Mesendoderm (in vitro differentiated cells): ENCODE measurements around the gene ROBO3. TPM values are rescaled to one million over a fixed set of nuclear protein-coding genes. Genes with fewer than 3 reads are reported as not detected.

Experiments used
- DNase-seq: peaks from one replicate; pipeline ENCODE4 v3.0.0; 2013
- H2AK5ac ChIP-seq: 2 replicates; pipeline ENCODE4 v1.6.1; 2013; ENCODE audit warnings: low read length, inconsistent platforms
- H2BK120ac ChIP-seq: 2 replicates; pipeline ENCODE4 v1.6.1; 2013; ENCODE audit warnings: low read depth, mild to moderate bottlenecking, low read length, moderate library complexity, mixed read lengths
- H2BK15ac ChIP-seq: replicated peaks from 2 replicates; pipeline ENCODE4 v1.6.1; 2013; ENCODE audit warnings: low read depth, mild to moderate bottlenecking, moderate library complexity
- H2BK5ac ChIP-seq: 2 replicates; pipeline ENCODE4 v1.6.1; 2013; ENCODE audit warnings: low read length, inconsistent platforms
- H3K18ac ChIP-seq: 2 replicates; pipeline ENCODE4 v1.6.1; 2013; ENCODE audit warnings: mild to moderate bottlenecking, low read length, mixed read lengths
- H3K23ac ChIP-seq: one replicate; pipeline ENCODE4 v1.6.1; 2013; ENCODE audit warnings: low read length
- H3K27ac ChIP-seq: 2 replicates; pipeline ENCODE4 v1.5.1; 2013; ENCODE audit warnings: low read depth, mild to moderate bottlenecking, inconsistent platforms, low read length, moderate library complexity
- H3K27me3 ChIP-seq: 2 replicates; pipeline ENCODE4 v1.6.1; 2013; ENCODE audit warnings: low read length, control low read depth, mild to moderate bottlenecking, inconsistent platforms; ENCODE audit not compliant: insufficient read depth, poor library complexity
- H3K36me3 ChIP-seq: 2 replicates; pipeline ENCODE4 v1.6.1; 2013; ENCODE audit warnings: low read length, inconsistent platforms; ENCODE audit not compliant: control insufficient read depth, insufficient read depth
- H3K4ac ChIP-seq: one replicate; pipeline ENCODE4 v1.6.1; 2013; ENCODE audit warnings: low read depth, mild to moderate bottlenecking, low read length, moderate library complexity
- H3K4me1 ChIP-seq: 2 replicates; pipeline ENCODE4 v1.6.1; 2013; ENCODE audit warnings: low read depth, low read length, inconsistent platforms; ENCODE audit not compliant: control insufficient read depth
- H3K4me2 ChIP-seq: 2 replicates; pipeline ENCODE4 v1.6.1; 2013; ENCODE audit warnings: low read length
- H3K4me3 ChIP-seq: 2 replicates; pipeline ENCODE4 v1.5.1; 2013; ENCODE audit warnings: mild to moderate bottlenecking, low read length
- H3K56ac ChIP-seq: one replicate; pipeline ENCODE4 v1.6.1; 2013; ENCODE audit warnings: low read length
- H3K79me1 ChIP-seq: 2 replicates; pipeline ENCODE4 v1.6.1; 2013; ENCODE audit warnings: low read length, inconsistent platforms
- H3K79me2 ChIP-seq: 2 replicates; pipeline ENCODE4 v1.6.1; 2013; ENCODE audit warnings: mild to moderate bottlenecking, low read length; ENCODE audit not compliant: control insufficient read depth, insufficient read depth
- H3K9ac ChIP-seq: 2 replicates; pipeline ENCODE4 v1.6.1; 2013; ENCODE audit warnings: low read length, inconsistent platforms
- H4K5ac ChIP-seq: one replicate; pipeline ENCODE4 v1.6.1; 2013; ENCODE audit warnings: low read length
- H4K8ac ChIP-seq: one replicate; pipeline ENCODE4 v1.6.1; 2013; ENCODE audit warnings: low read depth, mild to moderate bottlenecking, control low read depth, low read length, moderate library complexity
- WGBS: extraction: QIAGEN DNeasy Blood & Tissue Kit; methylation state at CpG from one replicate; pipeline ENCODE4 v1.1.7; 2013; ENCODE audit warnings: low lambda C conversion rate, missing lambda C conversion rate; ENCODE audit not compliant: insufficient coverage; ENCODE audit errors: extremely low coverage; 5-methylcytosine and 5-hydroxymethylcytosine counted together
- polyA plus RNA-seq, 2 experiments: library from polyadenylated mRNA; stranded (reverse); fragments of 200-250 nt; gene quantifications; one replicate each; pipeline ENCODE4 v1.2.3, GENCODE V29; 2013

ROBO3 gene
- polyA plus RNA-seq (2013, experiment 1 of 2): 7.8 TPM
- 7.7 TPM for polyA plus RNA-seq (2013, experiment 2 of 2)

GRCh38 chr11:124865181-124865901, at the start of gene ROBO3:
Gene ROBO3 (plus strand): TSS chr11:124865432. CDS start chr11:124865578, 146 bp downstream.
- peak; percentile 21 for DNase-seq
- Histone ChIP-seq H2AK5ac (no peak within 1 kb of the TSS), H2BK5ac (no peak within 1 kb of the TSS), H4K5ac (no peak within 1 kb of the TSS), H2BK15ac (no peak within 1 kb of the TSS), H3K79me2 (no peaks in the 10 kb centered on the region), H3K27ac (no peak within 1 kb of the TSS), H2BK120ac (no peak within 1 kb of the TSS), H3K4me3 (no peak within 1 kb of the TSS), H3K23ac (no peak within 1 kb of the TSS), H3K9ac (no peak within 1 kb of the TSS), H3K27me3 (peaks cover 86% of the 10 kb centered on the region), H3K56ac (no peak within 1 kb of the TSS), H3K79me1 (no peaks in the 10 kb centered on the region), H3K4me2 (no peak within 1 kb of the TSS), H3K4ac (no peak within 1 kb of the TSS), H3K4me1 (no peaks in the 10 kb centered on the region), H3K36me3 (no peaks in the 10 kb centered on the region), H3K18ac (no peak within 1 kb of the TSS), H4K8ac (no peak within 1 kb of the TSS)
- no CpG with 5 or more reads among the region's 53 CpGs for WGBS

GRCh38 chr11:124817036-124817435, 48.2 kb upstream of the ROBO3 start:
- H3K4me3 ChIP-seq: no peak overlapping the region
- no peak overlapping the region for H4K8ac ChIP-seq
- H3K27me3 ChIP-seq: peaks cover 1% of the 10 kb centered on the region
- no peak overlapping the region for H3K27ac ChIP-seq
- H3K79me1 ChIP-seq: no peaks in the 10 kb centered on the region
- no peaks in the 10 kb centered on the region for H3K79me2 ChIP-seq
- no peak overlapping the region for H3K18ac ChIP-seq
- no peak overlapping the region for H4K5ac ChIP-seq
- no peaks in the 10 kb centered on the region for H3K36me3 ChIP-seq
- H3K9ac ChIP-seq: no peak overlapping the region
- DNase-seq: no peak
- no peak overlapping the region for H2BK5ac ChIP-seq
- H2BK15ac ChIP-seq: no peak overlapping the region
- no peak overlapping the region for H3K4ac ChIP-seq
- no peak overlapping the region for H3K56ac ChIP-seq
- no peaks in the 10 kb centered on the region for H3K4me1 ChIP-seq
- no peak overlapping the region for H2BK120ac ChIP-seq
- no peak overlapping the region for H3K23ac ChIP-seq
- no peak overlapping the region for H2AK5ac ChIP-seq
- no CpG with 5 or more reads among the region's 3 CpGs for WGBS
- no peak overlapping the region for H3K4me2 ChIP-seq

- H3K79me2 ChIP-seq: no peaks in the 10 kb centered on the region
- no peaks in the 10 kb centered on the region for H3K4me1 ChIP-seq
- H3K9ac ChIP-seq: no peak overlapping the region
- no peak overlapping the region for H3K23ac ChIP-seq
- no peak overlapping the region for H3K27ac ChIP-seq
- H3K4ac ChIP-seq: no peak overlapping the region
- no peaks in the 10 kb centered on the region for H3K36me3 ChIP-seq
- H2BK120ac ChIP-seq: no peak overlapping the region
- H2AK5ac ChIP-seq: no peak overlapping the region
- H3K56ac ChIP-seq: no peak overlapping the region
- no peak overlapping the region for H4K8ac ChIP-seq
- no peaks in the 10 kb centered on the region for H3K27me3 ChIP-seq
- H3K4me3 ChIP-seq: no peak overlapping the region
- H4K5ac ChIP-seq: no peak overlapping the region
- H3K79me1 ChIP-seq: no peaks in the 10 kb centered on the region
- no peak overlapping the region for H3K4me2 ChIP-seq
- H2BK15ac ChIP-seq: no peak overlapping the region
- no peak overlapping the region for H2BK5ac ChIP-seq
- no peak overlapping the region for H3K18ac ChIP-seq
- no CpG with 5 or more reads among the region's 6 CpGs for WGBS
- DNase-seq: no peak
Observed at GRCh38 chr11:124821995-124822730, 43.1 kb upstream of the ROBO3 start.

GRCh38 chr11:124823512-124824376, 41.5 kb upstream of the ROBO3 start:
- H3K27ac ChIP-seq: no peak overlapping the region

GRCh38 chr11:124825876-124826275, 39.4 kb upstream of the ROBO3 start:
- Histone ChIP-seq H3K4me3 (no peak overlapping the region), H3K79me2 (no peaks in the 10 kb centered on the region)
- DNase-seq: no peak

More at GRCh38 chr11:124823512-124824376, 41.5 kb upstream of the ROBO3 start:
- no peaks in the 10 kb centered on the region for H3K79me2 ChIP-seq
- no peak overlapping the region for H2AK5ac ChIP-seq
- no peaks in the 10 kb centered on the region for H3K36me3 ChIP-seq
- no peaks in the 10 kb centered on the region for H3K79me1 ChIP-seq
- no peak overlapping the region for H4K5ac ChIP-seq
- no peak overlapping the region for H3K23ac ChIP-seq
- H3K4me3 ChIP-seq: no peak overlapping the region
- no peak overlapping the region for H2BK120ac ChIP-seq
- no peak overlapping the region for H3K9ac ChIP-seq
- no peaks in the 10 kb centered on the region for H3K27me3 ChIP-seq
- no CpG with 5 or more reads among the region's 8 CpGs for WGBS
- no peak overlapping the region for H3K4ac ChIP-seq
- H4K8ac ChIP-seq: no peak overlapping the region
- no peak overlapping the region for H3K18ac ChIP-seq
- no peak overlapping the region for H2BK15ac ChIP-seq
- no peak overlapping the region for H2BK5ac ChIP-seq
- DNase-seq: no peak
- no peak overlapping the region for H3K56ac ChIP-seq
- H3K4me2 ChIP-seq: no peak overlapping the region
- no peaks in the 10 kb centered on the region for H3K4me1 ChIP-seq

More at GRCh38 chr11:124825876-124826275, 39.4 kb upstream of the ROBO3 start:
- no peak overlapping the region for H2BK120ac ChIP-seq
- no peaks in the 10 kb centered on the region for H3K79me1 ChIP-seq
- H2BK5ac ChIP-seq: no peak overlapping the region
- H3K27me3 ChIP-seq: no peaks in the 10 kb centered on the region
- no peak overlapping the region for H3K23ac ChIP-seq
- no peak overlapping the region for H3K18ac ChIP-seq
- no CpG with 5 or more reads among the region's 3 CpGs for WGBS
- no peak overlapping the region for H3K4ac ChIP-seq
- no peak overlapping the region for H3K56ac ChIP-seq
- H3K27ac ChIP-seq: no peak overlapping the region
- no peak overlapping the region for H4K5ac ChIP-seq
- H3K4me2 ChIP-seq: no peak overlapping the region
- H3K4me1 ChIP-seq: no peaks in the 10 kb centered on the region
- H2AK5ac ChIP-seq: no peak overlapping the region
- H2BK15ac ChIP-seq: no peak overlapping the region
- H3K9ac ChIP-seq: no peak overlapping the region
- H4K8ac ChIP-seq: no peak overlapping the region
- H3K36me3 ChIP-seq: no peaks in the 10 kb centered on the region
